Cardiac fibroblast (primary cell): ENCODE results near the gene CPOX.

Experiments used
- DNase-seq, 2 donors: peaks; one replicate each; pipeline versions ENCODE4 v3.0.0 to v3.0.0-alpha.2; 2010; ENCODE audit warnings: low read depth in 2 of 2
- H3K4me3 ChIP-seq, 2 donors: replicated peaks in 1 of 2; 1 replicate in 1 of 2; 2 replicates in 1 of 2; pipeline ENCODE4 v1.5.1; 2011; ENCODE audit warnings: low read depth in 2 of 2, low read length in 2 of 2, mild to moderate bottlenecking in 2 of 2, moderate library complexity in 1 of 2
- CTCF ChIP-seq: IDR thresholded peaks from one replicate; pipeline ENCODE4 v1.5.1; 2011; ENCODE audit warnings: low read depth, mild to moderate bottlenecking, low read length, inconsistent platforms

CPOX gene

GRCh38 chr3:98601180-98601579, 7.8 kb upstream of the CPOX start:
- no peak overlapping the region for H3K4me3 ChIP-seq
- no peak for TF ChIP-seq CTCF
- DNase-seq: no peak

DNA sequence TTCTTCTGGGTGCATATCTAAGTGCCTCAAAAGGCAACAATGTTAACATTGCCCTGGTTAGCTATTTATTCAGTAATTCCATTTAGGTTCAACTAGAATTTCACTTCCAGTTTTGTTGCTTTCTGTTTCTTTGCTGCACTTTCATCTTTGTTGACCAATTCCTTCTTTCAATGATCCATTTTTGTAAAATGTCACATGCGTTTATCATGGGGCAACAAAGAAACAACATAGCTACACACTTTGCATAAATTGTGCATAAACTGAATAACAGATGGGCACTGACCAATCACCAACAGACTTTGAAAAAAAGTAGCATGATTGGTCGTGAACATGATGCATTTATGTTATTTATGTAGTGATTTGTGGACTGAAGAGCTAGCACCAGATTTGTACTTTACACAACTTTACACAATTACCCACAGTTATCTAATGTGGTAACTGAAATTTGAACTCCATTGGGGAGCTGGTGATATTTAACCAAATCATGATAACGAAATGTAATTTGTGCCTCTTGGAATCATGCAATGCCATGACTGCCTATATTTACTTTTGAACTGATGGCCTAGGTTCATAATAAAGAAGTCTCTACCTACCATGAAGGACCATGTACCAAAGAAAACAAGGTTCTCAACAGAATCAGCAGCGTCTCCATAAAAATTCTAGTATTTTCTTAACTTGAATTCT, 7.1 kb upstream of the CPOX start:
- no peak overlapping the region for H3K4me3 ChIP-seq
- DNase-seq: no peak
- TF ChIP-seq CTCF: no peak

DNA sequence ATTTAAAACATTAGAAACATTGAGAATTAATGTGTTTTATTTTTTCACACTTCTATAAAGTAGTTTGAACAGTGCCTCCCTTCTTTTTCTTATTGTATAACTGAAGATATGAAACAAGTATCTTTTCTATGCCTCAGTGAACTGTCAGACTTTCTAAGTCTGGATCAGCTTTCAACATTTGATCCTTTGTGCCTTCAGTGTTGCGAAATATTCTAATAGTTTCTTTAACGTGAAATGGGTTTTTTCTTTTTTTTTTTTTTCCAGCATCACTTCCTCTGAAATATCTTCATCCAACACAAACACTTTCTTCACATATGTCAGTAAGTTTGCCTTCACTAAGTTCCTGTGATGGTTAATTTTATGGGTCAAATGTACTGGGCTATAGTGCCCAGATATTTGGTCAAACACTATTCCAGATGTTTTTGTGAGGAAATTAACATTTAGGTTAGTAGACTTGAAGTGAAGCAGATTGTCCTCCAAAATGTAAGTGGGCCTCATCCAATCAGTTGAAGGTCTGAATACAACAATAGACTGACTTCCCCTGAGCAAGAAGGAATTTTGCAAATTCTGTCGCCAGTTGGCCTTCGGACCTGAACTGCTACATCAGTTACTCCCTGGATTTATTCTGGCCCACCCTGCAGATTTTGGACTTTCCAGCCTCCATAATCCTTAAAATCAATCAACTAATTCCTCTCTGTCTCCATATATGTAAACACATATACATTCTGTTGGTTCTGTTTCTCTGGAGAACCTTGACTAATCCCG, 6.4 kb upstream of the CPOX start:
- peak; percentile 27 to 31 for DNase-seq
- no peak for TF ChIP-seq CTCF
- no peak overlapping the region for H3K4me3 ChIP-seq

DNA sequence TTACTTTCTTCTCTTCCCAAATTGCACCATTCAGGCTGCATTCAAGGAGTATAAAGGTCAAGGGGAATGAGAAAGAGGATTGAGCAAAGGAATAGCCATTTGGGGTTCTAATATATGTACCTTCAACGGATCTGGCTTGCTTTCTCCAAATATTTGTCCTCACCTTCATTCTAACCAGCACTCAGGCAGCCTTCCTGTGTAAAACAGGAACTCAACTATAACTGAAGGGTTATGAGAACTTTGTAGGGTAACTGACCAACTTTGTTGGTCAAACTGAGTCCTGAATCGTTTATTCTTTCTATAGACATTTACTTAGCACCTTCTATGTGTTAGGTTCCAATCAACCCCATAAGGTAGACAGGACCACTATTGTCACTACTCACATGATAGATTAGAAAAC, 5.1 kb upstream of the CPOX start:
- no peak overlapping the region for H3K4me3 ChIP-seq
- DNase-seq: no peak
- TF ChIP-seq CTCF: no peak

- no peak overlapping the region for H3K4me3 ChIP-seq
- peak; percentile 58 for TF ChIP-seq CTCF
- DNase-seq: peak; percentile 48 to 62
Observed at GRCh38 chr3:98596541-98597500, 3.4 kb upstream of the CPOX start.

- H3K4me3 ChIP-seq: no peak overlapping the region
- no peak for TF ChIP-seq CTCF
- no peak for DNase-seq
Observed at GRCh38 chr3:98596087-98596486, 2.7 kb upstream of the CPOX start.
